ENCODE results near the gene DUSP1. TPM values are rescaled to one million over a fixed set of nuclear protein-coding genes. Genes with fewer than 3 reads are reported as not detected.

Gene DUSP1
- total RNA-seq, 1 donor from 2014 or later: 4.2 TPM

- Histone ChIP-seq H3K4me2 (no peak overlapping the region), H3K79me2 (ENCODE audit: low read depth) (no peaks in the 10 kb centered on the region), H3K27ac (no peak overlapping the region), H3K4me3 (no peak overlapping the region), H3K4me1 (no peaks in the 10 kb centered on the region), H3F3A (ENCODE audit: low read depth) (no peaks in the 10 kb centered on the region), H3K36me3 (no peaks in the 10 kb centered on the region), H3K9ac (no peak overlapping the region), H3K9me3 (ENCODE audit: low read depth) (no peaks in the 10 kb centered on the region), H3K27me3 (peaks cover 25% of the 10 kb centered on the region), H4K20me1 (ENCODE audit: low read depth) (no peaks in the 10 kb centered on the region), H2AFZ (replicated peaks) (no peak overlapping the region)
- DNase-seq (ENCODE audit: low spot score): no peak
- Mint-ChIP-seq H3K36me3 (no peaks in the 10 kb centered on the region), H3K9me3 (no peaks in the 10 kb centered on the region), H3K27ac (no peak overlapping the region), H3K27me3 (ENCODE audit: insufficient read depth, low read depth) (peaks cover 8% of the 10 kb centered on the region), H3K4me1 (peaks cover 9% of the 10 kb centered on the region), H3K4me3 (no peak overlapping the region)
- no peak for TF ChIP-seq EZH2phosphoT487 (IDR thresholded peaks at IDR 0.05)
Observed at GRCh38 chr5:172726966-172727365, 44.0 kb downstream of the DUSP1 start.

- Mint-ChIP-seq H3K27me3 (ENCODE audit: insufficient read depth, low read depth) (peaks cover 11% of the 10 kb centered on the region), H3K27ac (no peak overlapping the region), H3K9me3 (no peaks in the 10 kb centered on the region), H3K4me1 (peaks cover 10% of the 10 kb centered on the region), H3K36me3 (no peaks in the 10 kb centered on the region), H3K4me3 (no peak overlapping the region)
- H3K9me3 ChIP-seq (ENCODE audit: low read depth): no peaks in the 10 kb centered on the region
- no peak overlapping the region for H3K4me3 ChIP-seq
- H3K27ac ChIP-seq: no peak overlapping the region
- H3K9ac ChIP-seq: no peak overlapping the region
- no peaks in the 10 kb centered on the region for H3K36me3 ChIP-seq
- H3K27me3 ChIP-seq: peaks cover 37% of the 10 kb centered on the region
- no peaks in the 10 kb centered on the region for H3F3A ChIP-seq (ENCODE audit: low read depth)
- H3K4me2 ChIP-seq: no peak overlapping the region
- no peaks in the 10 kb centered on the region for H4K20me1 ChIP-seq (ENCODE audit: low read depth)
- no peak overlapping the region for H2AFZ ChIP-seq (replicated peaks)
- TF ChIP-seq EZH2 (IDR thresholded peaks at IDR 0.05): no peak
- TF ChIP-seq CTCF (IDR thresholded peaks at IDR 0.05): no peak
- TF ChIP-seq EZH2phosphoT487 (IDR thresholded peaks at IDR 0.05): no peak
- DNase-seq (ENCODE audit: low spot score): no peak
- H3K4me1 ChIP-seq: no peaks in the 10 kb centered on the region
- H3K79me2 ChIP-seq (ENCODE audit: low read depth): no peaks in the 10 kb centered on the region
Observed at GRCh38 chr5:172725785-172726184, 45.2 kb downstream of the DUSP1 start.

- no peak overlapping the region for H3K4me2 ChIP-seq
- Mint-ChIP-seq H3K4me1 (peaks cover 10% of the 10 kb centered on the region), H3K9me3 (no peaks in the 10 kb centered on the region), H3K4me3 (no peak overlapping the region), H3K27ac (no peak overlapping the region), H3K36me3 (no peaks in the 10 kb centered on the region), H3K27me3 (ENCODE audit: insufficient read depth, low read depth) (peaks cover 11% of the 10 kb centered on the region)
- H3F3A ChIP-seq (ENCODE audit: low read depth): no peaks in the 10 kb centered on the region
- H3K9ac ChIP-seq: no peak overlapping the region
- no peak overlapping the region for H3K4me3 ChIP-seq
- H3K4me1 ChIP-seq: no peaks in the 10 kb centered on the region
- no peak overlapping the region for H3K27ac ChIP-seq
- no peak for DNase-seq (ENCODE audit: low spot score)
- TF ChIP-seq EZH2 (IDR thresholded peaks at IDR 0.05) (no peak), CTCF (IDR thresholded peaks at IDR 0.05) (no peak), EZH2phosphoT487 (IDR thresholded peaks at IDR 0.05) (no peak)
- no peaks in the 10 kb centered on the region for H3K9me3 ChIP-seq (ENCODE audit: low read depth)
- H4K20me1 ChIP-seq (ENCODE audit: low read depth): no peaks in the 10 kb centered on the region
- H3K79me2 ChIP-seq (ENCODE audit: low read depth): no peaks in the 10 kb centered on the region
- H2AFZ ChIP-seq (replicated peaks): no peak overlapping the region
- no peaks in the 10 kb centered on the region for H3K36me3 ChIP-seq
- H3K27me3 ChIP-seq: peaks cover 42% of the 10 kb centered on the region
Observed at GRCh38 chr5:172725273-172725672, 45.7 kb downstream of the DUSP1 start.

- Histone ChIP-seq H3K79me2 (ENCODE audit: low read depth) (no peaks in the 10 kb centered on the region), H4K20me1 (ENCODE audit: low read depth) (no peaks in the 10 kb centered on the region), H3K27ac (no peak overlapping the region), H3K9ac (no peak overlapping the region), H3K4me2 (no peak overlapping the region), H3K27me3 (peaks cover 49% of the 10 kb centered on the region), H2AFZ (replicated peaks) (no peak overlapping the region), H3K4me3 (no peak overlapping the region), H3K36me3 (no peaks in the 10 kb centered on the region), H3K9me3 (ENCODE audit: low read depth) (no peaks in the 10 kb centered on the region), H3K4me1 (no peaks in the 10 kb centered on the region), H3F3A (ENCODE audit: low read depth) (no peaks in the 10 kb centered on the region)
- H3K4me1 Mint-ChIP-seq: peaks cover 10% of the 10 kb centered on the region
- no peak overlapping the region for H3K4me3 Mint-ChIP-seq
- peaks cover 11% of the 10 kb centered on the region for H3K27me3 Mint-ChIP-seq (ENCODE audit: insufficient read depth, low read depth)
- H3K9me3 Mint-ChIP-seq: no peaks in the 10 kb centered on the region
- TF ChIP-seq CTCF (IDR thresholded peaks at IDR 0.05): no peak
- TF ChIP-seq EZH2 (IDR thresholded peaks at IDR 0.05): no peak
- TF ChIP-seq EZH2phosphoT487 (IDR thresholded peaks at IDR 0.05): no peak
- no peak overlapping the region for H3K27ac Mint-ChIP-seq
- H3K36me3 Mint-ChIP-seq: no peaks in the 10 kb centered on the region
- DNase-seq (ENCODE audit: low spot score): no peak
Observed at GRCh38 chr5:172724242-172725183, 46.5 kb downstream of the DUSP1 start.

Data from neural progenitor cell (in vitro differentiated cells).